Hematopoietic multipotent progenitor cell treated with erythropoietin and hydrocortisone succinate and interleukin-3 and kit ligand, for 6 days (in vitro differentiated cells): Measurements from ENCODE around the gene CDK5R2.
"Not testable (repeated sequence)": the region's sequence is repeated elsewhere in the genome, so short reads cannot be mapped to it uniquely, and the experiment has no call there.

Source experiments
- DNase-seq: peaks from one replicate; pipeline ENCODE4 v3.0.0-alpha.2; 2015

The CDK5R2 gene

DNA sequence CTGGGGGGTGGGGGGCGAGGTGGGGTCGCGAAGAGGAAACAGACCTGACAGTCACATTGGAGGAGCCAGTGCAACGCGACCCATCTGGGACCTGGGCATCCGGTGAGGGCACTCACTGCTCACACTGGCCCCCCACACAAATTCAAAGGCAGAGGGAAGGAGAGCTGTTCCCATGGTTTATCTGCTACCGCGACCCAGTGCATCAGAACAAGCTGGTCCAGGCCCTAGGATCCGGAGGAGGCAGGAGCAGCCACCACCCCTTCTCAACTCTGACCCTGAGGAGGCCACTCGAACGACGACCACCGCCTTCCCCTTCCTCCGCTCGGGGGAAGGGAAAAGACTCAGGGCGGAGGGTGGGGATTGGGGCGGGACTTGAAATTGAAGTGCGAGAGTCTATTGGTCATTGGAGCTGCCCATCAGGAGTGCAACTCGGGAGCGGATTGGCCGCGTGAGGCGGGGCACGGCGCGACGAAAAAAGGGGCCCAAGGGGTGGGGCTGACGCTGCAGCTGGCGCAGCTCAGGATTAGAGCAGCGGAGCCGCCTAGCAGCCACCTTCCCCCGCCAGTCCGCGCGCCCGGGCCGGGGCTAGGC is at the start of gene CDK5R2:
Gene CDK5R2, plus strand, starts transcription at position 526 of the 591 bp plus-strand sequence. CDS start 155 bp downstream, outside the sequence.
- peak; percentile 84 for DNase-seq

DNA sequence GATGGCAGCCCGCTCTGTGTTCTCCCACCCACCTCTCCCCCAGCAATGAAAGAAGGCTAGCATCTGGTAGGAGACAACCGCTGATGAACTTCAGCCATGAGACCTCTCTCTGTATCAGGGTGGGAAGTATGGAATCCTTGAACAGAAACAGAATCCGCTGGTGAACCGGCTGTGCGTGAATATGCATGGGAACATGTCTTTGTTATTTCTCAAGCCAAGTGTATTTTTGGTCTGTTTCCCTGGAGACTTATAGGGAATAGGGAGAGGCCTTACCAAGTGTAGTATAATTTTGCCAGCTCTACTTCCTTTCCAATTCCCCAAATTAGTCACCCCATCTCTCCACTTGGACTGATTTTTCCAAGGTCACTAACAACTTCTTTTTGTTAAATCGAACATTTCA is 48.7 kb upstream of the CDK5R2 start:
- no peak for DNase-seq

DNA sequence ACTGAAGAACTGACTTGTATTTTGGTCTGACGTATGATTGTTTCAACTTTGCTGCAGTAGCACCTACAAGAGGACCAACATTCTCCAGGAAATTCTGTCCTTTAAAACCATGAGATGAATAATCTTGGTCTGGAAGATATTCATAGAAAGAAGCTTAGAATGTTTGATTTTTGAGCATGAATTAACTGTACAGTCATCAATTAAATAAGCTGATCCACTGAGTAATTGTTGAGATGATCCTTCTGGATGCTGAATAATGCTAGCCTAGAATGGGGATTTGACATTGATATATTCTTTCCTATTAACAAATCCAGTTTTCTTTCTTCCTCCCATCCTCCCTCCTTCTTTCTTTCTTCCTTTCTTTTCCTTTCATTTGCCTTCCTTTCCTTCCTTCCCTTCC is 39.0 kb upstream of the CDK5R2 start:
- DNase-seq: no peak

DNA sequence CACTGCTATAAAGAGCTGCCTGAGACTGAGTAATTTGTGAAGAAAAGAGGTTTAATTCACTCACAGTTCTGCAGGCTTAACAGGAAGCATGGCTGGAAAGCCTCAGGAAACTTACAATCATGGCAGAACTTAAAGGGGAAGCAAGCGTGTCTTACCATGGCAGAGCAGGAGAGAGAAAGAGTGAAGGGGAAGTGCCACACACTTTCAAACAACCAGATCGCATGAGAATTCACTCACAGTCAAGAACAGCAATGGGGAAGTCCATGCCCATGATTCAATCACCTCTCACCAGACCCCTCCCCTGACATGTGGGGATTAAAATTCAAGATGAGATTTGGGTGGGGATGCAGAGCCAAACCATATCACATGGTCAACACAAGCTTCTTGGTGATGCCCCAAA is 34.7 kb upstream of the CDK5R2 start:
- no peak for DNase-seq

DNA sequence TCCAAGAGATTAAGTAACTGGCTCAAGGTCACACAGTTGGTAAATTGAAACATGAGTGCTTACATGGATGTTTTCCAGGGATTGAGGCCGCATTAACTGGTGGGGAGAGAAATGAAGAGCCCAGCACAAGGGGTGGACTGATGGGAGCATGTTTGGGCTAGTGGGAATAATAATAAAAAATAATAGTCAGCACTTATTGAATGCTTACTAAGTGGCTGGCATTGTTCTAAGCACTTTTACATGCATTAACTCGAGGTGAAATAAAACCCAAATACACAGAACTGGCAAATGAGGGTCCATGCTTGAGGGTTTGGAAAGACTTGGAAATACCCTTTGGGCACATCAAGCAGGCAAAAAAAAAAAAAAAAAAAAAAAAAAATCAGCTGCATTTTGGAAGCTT is 34.0 kb upstream of the CDK5R2 start:
- no peak for DNase-seq

DNA sequence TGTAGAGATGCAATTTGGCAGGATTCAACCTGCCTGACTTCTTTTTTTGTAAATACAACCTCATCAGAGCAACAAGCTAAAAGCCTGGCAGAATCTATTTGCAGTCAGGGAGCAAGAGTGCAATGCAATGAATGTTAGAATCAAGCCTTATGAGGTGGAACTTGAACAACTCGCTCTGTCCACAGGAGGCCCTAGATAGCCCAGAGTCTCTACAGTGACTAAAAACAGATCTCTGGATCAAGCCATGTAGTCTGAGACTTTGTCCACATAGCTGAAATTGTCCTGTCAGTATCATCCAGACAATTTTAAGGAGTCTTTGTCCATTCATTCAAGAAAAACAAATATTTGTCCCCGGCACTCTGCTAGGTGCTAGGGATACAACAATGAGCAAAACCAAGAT is 32.0 kb upstream of the CDK5R2 start:
- DNase-seq: no peak

DNA sequence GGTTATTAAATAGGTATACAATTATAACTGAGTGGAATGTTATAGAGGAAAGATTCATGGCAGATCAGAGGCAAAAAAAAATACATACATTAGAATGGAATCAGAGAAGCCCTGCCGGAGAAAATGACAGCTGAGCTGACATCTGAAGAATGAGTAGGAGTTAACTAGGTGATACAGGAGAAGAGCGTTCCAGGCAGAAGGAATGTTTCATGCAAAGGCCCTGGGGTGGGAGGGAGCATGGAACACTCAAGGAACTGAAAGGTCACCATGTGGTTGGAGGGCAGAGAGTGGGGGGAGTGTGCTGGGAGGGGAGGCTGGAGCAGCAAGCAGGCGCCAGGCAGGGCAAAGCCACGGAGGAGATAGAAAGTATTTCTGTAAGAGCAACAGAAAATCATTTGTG is 31.6 kb upstream of the CDK5R2 start:
- no peak for DNase-seq

DNA sequence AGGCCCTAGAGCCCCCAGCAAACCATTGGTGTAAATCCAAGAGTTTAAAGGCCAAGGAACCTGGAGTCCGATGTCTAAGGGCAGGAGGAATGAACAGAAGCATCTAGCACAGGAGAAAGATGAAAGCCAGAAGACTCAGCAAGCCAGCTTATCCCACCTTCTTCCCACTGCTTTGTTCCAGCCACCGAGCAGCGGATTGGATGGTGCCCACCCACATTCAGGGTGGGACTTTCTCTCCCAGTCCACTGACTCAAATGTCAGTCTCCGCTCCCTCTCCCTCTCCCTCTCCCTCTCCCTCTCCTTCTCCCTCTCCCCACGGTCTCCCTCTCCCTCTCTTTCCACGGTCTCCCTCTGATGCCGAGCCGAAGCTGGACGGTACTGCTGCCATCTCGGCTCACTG is 29.0 kb upstream of the CDK5R2 start:
- DNase-seq: not testable (repeated sequence)

DNA sequence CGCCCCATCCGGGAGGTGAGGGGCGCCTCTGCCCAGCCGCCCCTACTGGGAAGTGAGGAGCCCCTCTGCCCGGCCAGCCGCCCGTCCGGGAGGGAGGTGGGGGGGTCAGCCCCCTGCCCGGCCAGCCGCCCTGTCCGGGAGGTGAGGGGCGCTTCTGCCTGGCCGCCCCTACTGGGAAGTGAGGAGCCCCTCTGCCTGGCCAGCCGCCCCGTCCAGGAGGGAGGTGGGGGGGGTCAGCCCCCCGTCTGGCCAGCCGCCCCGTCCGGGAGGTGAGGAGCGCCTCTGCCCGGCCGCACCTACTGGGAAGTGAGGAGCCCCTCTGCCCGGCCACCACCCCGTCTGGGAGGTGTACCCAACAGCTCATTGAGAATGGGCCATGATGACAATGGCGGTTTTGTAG is 27.7 kb upstream of the CDK5R2 start:
- DNase-seq: not testable (repeated sequence)

DNA sequence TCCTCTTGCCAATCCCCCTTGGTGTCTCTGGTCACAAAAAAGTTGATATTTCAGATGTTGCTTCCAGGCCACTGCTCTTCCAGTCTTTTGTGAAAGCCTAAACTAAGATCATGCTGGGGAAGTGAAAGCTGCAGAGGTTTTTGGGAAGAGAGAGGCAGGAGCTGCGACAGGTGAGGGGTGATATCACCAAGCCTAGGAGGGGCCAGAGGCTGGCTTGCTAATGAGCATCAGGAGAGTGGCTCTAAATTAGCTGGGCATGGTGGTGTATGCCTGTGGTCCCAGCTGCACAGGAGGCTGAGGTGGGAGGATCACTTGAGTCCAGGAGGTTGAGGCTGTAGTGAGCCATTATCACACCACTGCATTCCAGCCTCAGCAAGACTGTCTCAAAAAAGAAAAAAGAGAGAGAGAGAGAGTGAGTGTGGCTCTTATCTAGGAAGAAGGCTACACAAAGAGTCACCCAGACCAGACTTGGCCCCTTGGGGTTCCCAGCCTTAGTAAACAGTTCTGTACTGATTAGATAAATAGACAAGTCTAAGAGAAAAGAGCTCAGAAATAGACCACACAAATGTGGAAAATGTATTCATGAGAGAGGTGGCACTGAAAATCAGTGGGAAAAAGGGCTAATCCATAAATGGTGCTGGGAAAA is 14.6 kb upstream of the CDK5R2 start:
- DNase-seq: no peak

DNA sequence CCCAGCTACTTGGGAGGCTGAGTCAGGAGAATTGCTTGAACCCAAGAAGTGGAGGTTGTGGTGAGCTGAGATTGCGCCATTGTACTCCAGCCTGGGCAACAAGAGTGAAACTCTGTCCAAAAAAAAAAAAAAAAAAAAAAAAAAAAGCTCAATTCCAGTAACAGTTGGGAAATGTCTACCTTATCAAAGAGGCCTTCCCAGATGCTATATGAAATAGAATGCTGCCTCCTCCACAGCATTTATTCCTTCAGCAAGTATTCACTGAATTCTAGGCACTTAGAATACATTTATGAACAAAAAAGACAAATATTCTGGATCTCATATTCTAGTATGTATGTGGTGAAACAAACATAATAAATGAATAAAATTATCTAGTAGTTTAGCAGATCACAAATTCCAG is 12.8 kb upstream of the CDK5R2 start:
- DNase-seq: no peak

DNA sequence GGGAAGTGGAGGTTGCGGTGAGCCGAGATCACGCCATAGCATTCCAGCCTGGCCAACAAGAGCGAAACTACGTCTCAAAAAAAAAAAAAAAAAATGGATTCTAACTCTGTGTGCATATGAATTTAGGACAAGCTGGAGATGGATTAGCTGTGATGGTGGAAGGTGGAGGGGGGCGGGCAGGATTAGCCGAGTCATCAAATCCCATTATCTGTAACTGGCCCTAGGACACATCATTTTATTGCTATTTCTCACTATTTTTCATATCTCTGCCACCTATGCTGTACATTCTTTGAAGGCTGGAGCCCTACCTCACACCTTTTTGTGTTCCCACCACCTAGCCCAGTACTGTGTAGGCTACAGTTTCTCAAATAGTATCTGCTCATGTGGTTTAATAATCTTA is 7.3 kb upstream of the CDK5R2 start:
- no peak for DNase-seq

DNA sequence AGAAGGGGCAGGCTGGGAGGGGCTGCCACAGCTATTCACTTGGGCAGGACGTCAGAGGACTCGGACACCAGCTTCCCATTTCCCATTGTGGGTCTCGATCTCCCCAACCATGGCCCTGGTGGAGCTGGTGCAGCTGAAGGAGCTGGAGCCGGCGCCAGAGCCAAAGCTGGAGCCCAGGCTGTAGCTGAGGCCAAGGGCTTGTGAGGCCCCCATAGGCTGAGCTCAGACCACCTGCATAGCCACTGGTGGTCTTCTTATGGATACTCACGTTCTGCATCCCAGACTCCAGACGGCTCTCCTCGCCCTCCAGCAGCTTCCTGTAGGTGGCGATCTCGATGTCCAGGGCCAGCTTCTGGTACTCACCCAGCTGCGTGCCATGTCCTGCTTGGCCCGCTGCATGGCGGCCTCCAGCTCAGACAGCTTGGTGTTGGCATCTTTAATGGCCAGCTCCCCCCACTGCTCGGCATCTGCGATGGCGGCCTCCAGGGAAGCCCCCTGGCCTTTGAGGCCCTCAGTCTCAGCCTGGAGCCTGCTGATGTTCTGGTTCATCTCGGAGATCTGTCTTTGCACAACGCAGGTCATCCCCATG is 6.0 kb upstream of the CDK5R2 start:
- no peak for DNase-seq

DNA sequence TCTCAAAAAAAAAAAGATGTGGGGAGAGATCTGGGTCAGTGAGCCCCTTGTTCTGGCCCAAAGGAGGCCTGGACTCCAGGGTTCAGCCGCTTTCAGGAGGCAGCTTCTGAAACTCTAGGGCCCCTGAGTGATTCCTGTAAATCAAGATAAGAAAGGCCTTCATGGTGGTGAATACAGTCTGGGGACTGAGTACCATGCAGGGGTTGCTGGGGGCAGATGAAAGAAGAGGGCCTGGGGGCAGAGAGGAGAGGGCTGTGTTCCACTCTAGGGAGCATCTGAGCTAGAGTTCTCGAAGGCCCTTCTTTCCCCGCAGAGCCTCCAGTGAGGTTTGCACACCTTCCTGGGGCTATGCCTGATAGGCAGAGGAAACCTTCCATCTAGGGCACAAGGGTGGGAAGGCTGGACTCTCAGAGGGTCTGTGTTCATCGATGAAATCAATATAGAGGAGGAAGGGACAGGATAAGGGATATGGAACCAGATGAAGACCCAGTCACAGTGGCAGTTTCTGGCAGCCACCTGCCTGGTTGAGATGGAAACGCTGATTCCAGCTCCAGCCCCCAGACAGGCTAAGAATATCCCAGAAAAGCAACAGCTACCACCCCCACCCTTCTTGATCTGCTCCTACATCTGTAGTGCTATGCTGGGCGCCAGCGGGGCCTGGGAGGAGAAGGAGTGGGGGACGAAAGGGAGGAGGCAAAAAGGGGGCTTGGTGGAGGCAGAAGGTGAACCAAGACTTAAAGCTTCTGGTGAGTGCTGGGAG is 4.7 kb upstream of the CDK5R2 start:
- DNase-seq: no peak

DNA sequence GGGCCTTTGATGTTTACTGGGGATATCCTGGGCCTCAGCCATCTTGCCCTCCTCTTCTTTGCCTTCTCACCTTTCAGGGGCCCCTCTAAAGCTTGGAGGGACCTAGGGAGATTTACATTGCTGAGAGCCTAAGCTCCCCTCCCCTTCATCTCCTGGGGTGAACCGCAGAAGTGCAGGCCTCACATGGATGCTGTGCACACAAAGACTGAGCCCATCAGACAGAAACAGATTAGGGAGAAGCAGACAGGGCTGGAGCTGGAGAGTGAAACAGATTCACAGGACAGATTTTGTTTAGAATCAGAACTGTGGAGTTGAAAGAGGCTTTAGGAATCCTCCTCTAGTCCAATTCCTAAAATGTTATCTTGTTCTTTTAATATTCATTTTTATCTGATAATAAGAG is 3.4 kb upstream of the CDK5R2 start:
- no peak for DNase-seq

DNA sequence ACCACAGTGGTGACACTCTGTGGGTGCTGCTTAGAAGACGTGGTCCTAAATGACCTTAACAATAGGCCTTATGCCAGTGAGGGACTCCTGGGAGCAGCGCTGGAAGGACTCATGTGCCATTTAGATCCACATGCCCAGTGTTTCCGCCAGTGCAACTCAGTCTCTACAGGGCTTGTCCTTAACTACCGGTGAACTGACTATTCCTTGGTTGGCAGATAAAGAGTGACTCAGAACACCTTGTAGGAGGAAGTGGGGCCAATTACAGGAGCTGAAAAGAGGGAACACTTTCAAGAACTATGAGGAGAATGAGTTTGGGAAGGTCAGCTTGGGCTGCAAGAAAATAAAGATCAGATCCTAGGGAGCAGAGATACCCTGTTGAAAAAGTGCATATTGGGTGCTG is 1.8 kb upstream of the CDK5R2 start:
- no peak for DNase-seq

DNA sequence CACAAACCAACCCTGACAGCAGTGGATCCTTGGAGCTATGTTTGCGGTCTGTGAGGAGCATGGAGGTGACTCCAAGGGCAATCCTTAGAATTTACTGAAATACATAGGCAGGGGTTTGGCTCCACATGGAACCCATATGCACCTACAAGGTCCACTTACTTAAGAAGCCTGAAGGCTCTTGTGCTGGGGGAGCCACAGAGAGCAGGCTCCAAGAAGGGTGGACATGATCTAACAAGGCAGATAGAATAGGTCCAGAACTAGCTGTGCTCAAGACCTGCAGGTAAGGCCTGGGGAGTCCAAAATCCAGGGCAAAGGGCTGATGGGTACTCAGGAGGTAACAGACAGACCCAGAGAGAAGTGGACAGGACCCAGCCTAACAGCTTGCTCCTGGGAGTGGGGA is 1.2 kb upstream of the CDK5R2 start:
- no peak for DNase-seq

DNA sequence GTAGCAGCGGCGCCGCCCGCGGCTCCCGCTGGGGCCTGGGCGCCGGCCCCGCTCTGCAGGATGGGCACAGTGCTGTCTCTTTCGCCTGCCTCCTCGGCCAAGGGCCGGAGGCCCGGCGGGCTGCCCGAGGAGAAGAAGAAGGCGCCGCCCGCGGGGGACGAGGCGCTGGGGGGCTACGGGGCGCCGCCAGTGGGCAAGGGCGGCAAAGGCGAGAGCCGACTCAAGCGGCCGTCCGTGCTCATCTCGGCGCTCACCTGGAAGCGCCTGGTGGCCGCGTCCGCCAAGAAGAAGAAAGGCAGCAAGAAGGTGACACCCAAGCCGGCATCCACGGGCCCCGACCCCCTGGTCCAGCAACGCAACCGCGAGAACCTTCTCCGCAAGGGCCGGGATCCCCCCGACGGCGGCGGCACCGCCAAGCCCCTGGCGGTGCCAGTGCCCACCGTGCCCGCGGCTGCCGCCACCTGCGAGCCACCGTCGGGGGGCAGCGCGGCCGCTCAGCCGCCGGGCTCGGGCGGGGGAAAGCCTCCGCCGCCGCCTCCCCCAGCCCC is 369 bp downstream of the CDK5R2 start:
- DNase-seq: no peak

DNA sequence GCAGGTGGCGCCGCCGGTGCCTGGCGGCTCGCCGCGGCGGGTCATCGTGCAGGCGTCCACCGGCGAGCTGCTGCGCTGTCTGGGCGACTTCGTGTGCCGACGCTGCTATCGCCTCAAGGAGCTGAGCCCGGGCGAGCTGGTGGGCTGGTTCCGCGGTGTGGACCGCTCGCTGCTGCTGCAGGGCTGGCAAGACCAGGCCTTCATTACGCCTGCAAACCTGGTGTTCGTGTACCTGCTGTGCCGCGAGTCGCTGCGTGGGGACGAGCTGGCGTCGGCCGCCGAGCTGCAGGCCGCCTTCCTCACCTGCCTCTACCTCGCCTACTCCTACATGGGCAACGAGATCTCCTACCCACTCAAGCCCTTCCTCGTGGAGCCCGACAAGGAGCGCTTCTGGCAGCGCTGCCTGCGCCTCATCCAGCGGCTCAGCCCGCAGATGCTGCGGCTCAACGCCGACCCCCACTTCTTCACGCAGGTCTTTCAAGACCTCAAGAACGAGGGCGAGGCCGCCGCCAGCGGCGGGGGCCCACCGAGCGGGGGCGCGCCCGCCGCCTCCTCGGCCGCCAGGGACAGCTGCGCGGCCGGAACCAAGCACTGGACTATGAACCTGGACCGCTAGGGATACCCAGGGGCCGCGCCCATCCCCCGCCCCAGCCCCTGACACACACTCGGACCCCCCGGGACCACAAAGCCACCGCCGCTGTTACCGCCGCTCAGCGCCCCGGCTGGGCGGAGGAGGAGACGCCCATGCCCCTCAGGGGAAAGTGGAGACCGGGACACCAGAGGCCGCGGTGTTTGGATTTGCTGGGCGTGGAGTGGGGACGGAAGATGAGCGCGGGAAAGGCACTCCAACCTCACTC is 1.1 kb downstream of the CDK5R2 start:
- no peak for DNase-seq

DNA sequence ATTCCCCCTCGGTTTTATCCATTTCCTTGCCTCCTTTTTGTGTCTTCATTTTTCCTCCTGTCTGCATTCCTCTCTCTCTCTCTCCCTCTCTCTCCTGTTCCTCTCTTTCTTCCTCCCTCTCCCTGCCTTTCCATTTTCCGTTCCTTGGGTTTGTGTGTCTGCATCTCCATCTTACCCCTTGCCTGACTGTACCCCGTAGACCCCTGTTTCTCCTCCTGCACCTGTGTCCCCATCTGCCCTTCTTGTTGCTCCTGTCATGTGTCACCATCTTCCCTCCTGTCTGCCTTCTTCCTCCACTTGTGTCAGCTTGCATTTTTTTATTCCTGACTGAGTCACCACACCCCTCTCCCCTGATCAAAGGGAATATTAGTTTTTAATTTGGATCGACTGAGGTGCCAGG is 1.8 kb downstream of the CDK5R2 start:
- DNase-seq: no peak

DNA sequence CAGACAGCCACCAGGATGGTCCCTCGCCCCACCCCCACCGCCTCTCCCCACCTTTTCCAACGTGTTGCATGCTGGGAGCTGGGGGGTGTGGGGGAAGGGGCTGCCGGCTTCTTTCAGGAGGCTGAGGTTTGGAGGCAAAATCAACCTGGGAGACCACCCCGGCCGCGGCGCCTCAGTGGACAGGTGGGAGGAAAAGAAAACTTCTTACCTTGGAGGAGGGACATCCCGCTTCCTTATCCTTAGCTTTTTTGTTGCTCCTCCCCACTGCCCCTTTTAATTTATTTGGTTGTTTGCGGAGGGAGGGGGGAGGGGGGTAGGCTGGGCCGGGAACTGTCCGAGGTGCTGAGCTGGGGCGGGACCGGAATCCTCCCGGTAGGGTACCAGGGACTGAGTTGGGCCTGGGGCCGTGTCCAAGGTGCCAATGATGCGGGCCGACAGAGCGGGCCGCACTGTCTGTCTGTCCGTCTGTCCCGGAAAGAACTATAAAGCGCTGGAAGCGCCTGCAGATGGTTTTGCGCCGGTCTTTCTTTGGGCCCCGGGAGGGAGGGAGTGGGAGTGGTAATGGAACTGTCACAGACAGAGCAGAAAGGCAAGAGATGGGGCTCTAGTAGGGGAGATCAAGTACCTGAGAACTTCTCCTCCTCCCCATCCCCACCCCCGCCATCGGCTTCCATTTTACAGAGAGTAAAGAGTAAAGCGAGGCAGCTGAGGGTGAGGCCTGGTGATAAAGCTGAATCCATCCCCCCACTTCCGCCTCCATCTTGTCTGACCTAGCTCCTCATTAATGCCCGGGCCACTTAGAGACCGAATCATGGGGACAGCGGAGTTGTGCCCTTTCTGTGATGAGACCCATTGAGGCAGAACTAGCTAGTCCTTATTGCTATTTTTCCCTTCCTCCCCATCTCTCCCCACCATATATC is 2.4 kb downstream of the CDK5R2 start:
- peak; percentile 39 for DNase-seq
